Adipocyte (in vitro differentiated cells): ENCODE results near the gene MACROD2.
A peak's percentile ranks its signal among the peaks of the same experiment; 100 is the strongest.
"Not testable (repeated sequence)": the region's sequence is repeated elsewhere in the genome, so short reads cannot be mapped to it uniquely, and the experiment has no call there.

ENCODE experiments used
- DNase-seq: peaks from one replicate; pipeline ENCODE4 v3.0.0-alpha.2; 2015; ENCODE audit warnings: low read depth
- H3K27me3 ChIP-seq: replicated peaks from 2 replicates; pipeline ENCODE4 v1.7.0; 2013; ENCODE audit warnings: mild to moderate bottlenecking, low read length, moderate library complexity; ENCODE audit not compliant: control insufficient read depth, insufficient read depth
- H3K36me3 ChIP-seq: 2 replicates; pipeline ENCODE4 v1.7.0; 2013; ENCODE audit warnings: low read length, mild to moderate bottlenecking, moderate library complexity; ENCODE audit not compliant: control insufficient read depth, insufficient read depth, severe bottlenecking
- H3K4me1 ChIP-seq: 2 replicates; pipeline ENCODE4 v1.7.0; 2013; ENCODE audit warnings: mild to moderate bottlenecking, low read length, moderate library complexity; ENCODE audit not compliant: control insufficient read depth, insufficient read depth
- H3K4me3 ChIP-seq: 2 replicates; pipeline ENCODE4 v1.7.0; 2013; ENCODE audit warnings: mild to moderate bottlenecking, low read length, moderate library complexity
- H3K9ac ChIP-seq: 2 replicates; pipeline ENCODE4 v1.7.0; 2013; ENCODE audit warnings: mild to moderate bottlenecking, low read length, moderate library complexity
- H3K9me3 ChIP-seq: 2 replicates; pipeline ENCODE4 v1.7.0; 2013; ENCODE audit warnings: mild to moderate bottlenecking, low read length, moderate library complexity; ENCODE audit not compliant: control insufficient read depth

Gene MACROD2

GRCh38 chr20:15794409-15794808 lies 1799.1 kb downstream of the MACROD2 start:
- Histone ChIP-seq H3K27me3 (no peaks in the 10 kb centered on the region), H3K9ac (no peak overlapping the region), H3K9me3 (no peaks in the 10 kb centered on the region), H3K4me1 (no peaks in the 10 kb centered on the region), H3K36me3 (no peaks in the 10 kb centered on the region), H3K4me3 (no peak overlapping the region)
- no peak for DNase-seq

- Histone ChIP-seq H3K4me3 (no peak overlapping the region), H3K9ac (no peak overlapping the region), H3K4me1 (peaks cover 5% of the 10 kb centered on the region), H3K36me3 (no peaks in the 10 kb centered on the region), H3K27me3 (no peaks in the 10 kb centered on the region), H3K9me3 (no peaks in the 10 kb centered on the region)
- no peak for DNase-seq
Observed at GRCh38 chr20:15795305-15796019, 1800.1 kb downstream of the MACROD2 start.

GRCh38 chr20:15799871-15800270 lies 1804.6 kb downstream of the MACROD2 start:
- H3K9ac ChIP-seq, result no peak overlapping the region
- H3K9me3 ChIP-seq, result no peaks in the 10 kb centered on the region
- H3K4me3 ChIP-seq, result peak overlapping the region; percentile 32
- no peaks in the 10 kb centered on the region for H3K27me3 ChIP-seq
- H3K36me3 ChIP-seq, result no peaks in the 10 kb centered on the region
- H3K4me1 ChIP-seq, result peaks cover 5% of the 10 kb centered on the region
- peak; percentile 78 for DNase-seq

- Histone ChIP-seq H3K4me1 (peaks cover 5% of the 10 kb centered on the region), H3K9ac (no peak overlapping the region), H3K9me3 (no peaks in the 10 kb centered on the region), H3K36me3 (no peaks in the 10 kb centered on the region), H3K4me3 (no peak overlapping the region), H3K27me3 (no peaks in the 10 kb centered on the region)
- DNase-seq, result no peak
Observed at GRCh38 chr20:15802020-15802419, 1806.7 kb downstream of the MACROD2 start.

- Histone ChIP-seq H3K36me3 (no peaks in the 10 kb centered on the region), H3K27me3 (no peaks in the 10 kb centered on the region), H3K9ac (no peak overlapping the region), H3K9me3 (no peaks in the 10 kb centered on the region), H3K4me1 (no peaks in the 10 kb centered on the region), H3K4me3 (no peak overlapping the region)
- DNase-seq, result no peak
Observed at GRCh38 chr20:15805154-15805553, 1809.8 kb downstream of the MACROD2 start.

- no peak for DNase-seq
- H3K9me3 ChIP-seq, result no peaks in the 10 kb centered on the region
- no peaks in the 10 kb centered on the region for H3K27me3 ChIP-seq
- H3K36me3 ChIP-seq, result no peaks in the 10 kb centered on the region
- no peak overlapping the region for H3K9ac ChIP-seq
- H3K4me3 ChIP-seq, result no peak overlapping the region
- no peaks in the 10 kb centered on the region for H3K4me1 ChIP-seq
Observed at GRCh38 chr20:15806105-15806504, 1810.8 kb downstream of the MACROD2 start.

GRCh38 chr20:15807271-15807670 lies 1812.0 kb downstream of the MACROD2 start:
- no peak overlapping the region for H3K9ac ChIP-seq
- H3K36me3 ChIP-seq, result no peaks in the 10 kb centered on the region
- no peaks in the 10 kb centered on the region for H3K9me3 ChIP-seq
- H3K4me3 ChIP-seq, result no peak overlapping the region
- no peak for DNase-seq
- no peaks in the 10 kb centered on the region for H3K27me3 ChIP-seq
- H3K4me1 ChIP-seq, result no peaks in the 10 kb centered on the region

GRCh38 chr20:15807771-15808170 lies 1812.5 kb downstream of the MACROD2 start:
- H3K9me3 ChIP-seq, H3K36me3 ChIP-seq, H3K27me3 ChIP-seq, H3K4me1 ChIP-seq, H3K4me3 ChIP-seq, H3K9ac ChIP-seq, DNase-seq: not testable (repeated sequence)

- H3K9ac ChIP-seq, result no peak overlapping the region
- no peak overlapping the region for H3K4me3 ChIP-seq
- no peaks in the 10 kb centered on the region for H3K36me3 ChIP-seq
- peaks cover 6% of the 10 kb centered on the region for H3K4me1 ChIP-seq
- H3K9me3 ChIP-seq, result no peaks in the 10 kb centered on the region
- DNase-seq, result no peak
- H3K27me3 ChIP-seq, result no peaks in the 10 kb centered on the region
Observed at GRCh38 chr20:15811951-15812350, 1816.6 kb downstream of the MACROD2 start.

- no peak for DNase-seq
Observed at GRCh38 chr20:15812696-15813095, 1817.4 kb downstream of the MACROD2 start.

GRCh38 chr20:15814360-15814759 lies 1819.0 kb downstream of the MACROD2 start:
- Histone ChIP-seq H3K4me3 (no peak overlapping the region), H3K36me3 (no peaks in the 10 kb centered on the region), H3K4me1 (peaks cover 6% of the 10 kb centered on the region), H3K9ac (no peak overlapping the region), H3K9me3 (no peaks in the 10 kb centered on the region), H3K27me3 (no peaks in the 10 kb centered on the region)
- no peak for DNase-seq

More at GRCh38 chr20:15812696-15813095, 1817.4 kb downstream of the MACROD2 start:
- Histone ChIP-seq H3K9ac (no peak overlapping the region), H3K4me1 (peaks cover 6% of the 10 kb centered on the region), H3K27me3 (no peaks in the 10 kb centered on the region), H3K9me3 (no peaks in the 10 kb centered on the region), H3K36me3 (no peaks in the 10 kb centered on the region), H3K4me3 (no peak overlapping the region)

GRCh38 chr20:15814911-15815310 lies 1819.6 kb downstream of the MACROD2 start:
- H3K27me3 ChIP-seq, result no peaks in the 10 kb centered on the region
- no peak overlapping the region for H3K9ac ChIP-seq
- DNase-seq, result peak; percentile 86
- no peak overlapping the region for H3K4me3 ChIP-seq
- H3K4me1 ChIP-seq, result peaks cover 6% of the 10 kb centered on the region
- no peaks in the 10 kb centered on the region for H3K36me3 ChIP-seq
- no peaks in the 10 kb centered on the region for H3K9me3 ChIP-seq
